Measurements from ENCODE around the gene SMYD3. TPM values are rescaled to one million over a fixed set of nuclear protein-coding genes. Genes with fewer than 3 reads are reported as not detected.

Gene SMYD3
- total RNA-seq, 1 experiment from 2014 or later: 29.6 TPM

GRCh38 chr1:245798349-245798711, 708.7 kb downstream of the SMYD3 start:
- CTCF ChIA-PET: interaction anchor here (0.6 kb wide), 1 partner anchor 173 kb away, joined by 14 read pairs; no protein-coding TSS in a partner anchor
- Histone ChIP-seq H3K4me3 (no peak overlapping the region), H3K27ac (no peak overlapping the region), H3K4me1 (replicated peaks; ENCODE audit: insufficient read depth) (no peaks in the 10 kb centered on the region), H4K20me1 (ENCODE audit: insufficient read depth) (no peaks in the 10 kb centered on the region), H3K9me2 (ENCODE audit: insufficient read depth) (no peaks in the 10 kb centered on the region), H3K79me2 (ENCODE audit: low read depth) (no peaks in the 10 kb centered on the region), H2AFZ (no peak overlapping the region), H3K36me3 (ENCODE audit: low read depth) (no peaks in the 10 kb centered on the region), H3K4me2 (no peak overlapping the region), H3K27me3 (ENCODE audit: insufficient read depth, low read depth) (no peaks in the 10 kb centered on the region), H3F3A (ENCODE audit: insufficient read depth, low read depth) (no peaks in the 10 kb centered on the region), H3K9me3 (ENCODE audit: insufficient read depth, low read depth) (no peaks in the 10 kb centered on the region)
- DNase-seq: no peak
- intact Hi-C loops (cut with micrococcal nuclease; ENCODE audit: unreplicated experiment): no loop called here
- no TSS peak for BruUV-seq (replicated peaks)
- TF ChIP-seq EZH2 (IDR thresholded peaks at IDR 0.05; ENCODE audit: low read depth) (no peak), CTCF (conservative IDR thresholded peaks at IDR 0.05) (no peak)
- POLR2A ChIA-PET (ENCODE audit: unreplicated experiment): no interaction called here

GRCh38 chr1:245797592-245798348, 709.3 kb downstream of the SMYD3 start:
- H3K79me2 ChIP-seq (ENCODE audit: low read depth): no peaks in the 10 kb centered on the region
- H3F3A ChIP-seq (ENCODE audit: insufficient read depth, low read depth): no peaks in the 10 kb centered on the region
- H3K27me3 ChIP-seq (ENCODE audit: insufficient read depth, low read depth): no peaks in the 10 kb centered on the region
- ChIA-PET POLR2A (ENCODE audit: unreplicated experiment) (no interaction called here), CTCF (interaction anchor here (0.6 kb wide), 2 partner anchors 173 to 1433 kb away, joined by 3 to 14 read pairs; no protein-coding TSS in a partner anchor)
- H2AFZ ChIP-seq: no peak overlapping the region
- no peaks in the 10 kb centered on the region for H3K36me3 ChIP-seq (ENCODE audit: low read depth)
- H3K9me3 ChIP-seq (ENCODE audit: insufficient read depth, low read depth): no peaks in the 10 kb centered on the region
- H4K20me1 ChIP-seq (ENCODE audit: insufficient read depth): no peaks in the 10 kb centered on the region
- BruUV-seq (replicated peaks): no TSS peak
- no peak for DNase-seq
- no peaks in the 10 kb centered on the region for H3K9me2 ChIP-seq (ENCODE audit: insufficient read depth)
- no peak overlapping the region for H3K4me3 ChIP-seq
- no peak overlapping the region for H3K27ac ChIP-seq
- TF ChIP-seq EZH2 (IDR thresholded peaks at IDR 0.05; ENCODE audit: low read depth) (no peak), CTCF (conservative IDR thresholded peaks at IDR 0.05) (peak; percentile 54)
- intact Hi-C loops (cut with micrococcal nuclease; ENCODE audit: unreplicated experiment): no loop called here
- H3K4me2 ChIP-seq: no peak overlapping the region
- no peaks in the 10 kb centered on the region for H3K4me1 ChIP-seq (replicated peaks; ENCODE audit: insufficient read depth)

GRCh38 chr1:245791410-245792312, 715.4 kb downstream of the SMYD3 start:
- ChIA-PET CTCF (no interaction called here), POLR2A (ENCODE audit: unreplicated experiment) (no interaction called here)
- Histone ChIP-seq H3K4me3 (no peak overlapping the region), H3K79me2 (ENCODE audit: low read depth) (no peaks in the 10 kb centered on the region), H3K9me2 (ENCODE audit: insufficient read depth) (no peaks in the 10 kb centered on the region), H3F3A (ENCODE audit: insufficient read depth, low read depth) (no peaks in the 10 kb centered on the region), H3K27me3 (ENCODE audit: insufficient read depth, low read depth) (no peaks in the 10 kb centered on the region), H3K4me1 (replicated peaks; ENCODE audit: insufficient read depth) (no peaks in the 10 kb centered on the region), H4K20me1 (ENCODE audit: insufficient read depth) (no peaks in the 10 kb centered on the region), H3K4me2 (no peak overlapping the region), H3K27ac (no peak overlapping the region), H2AFZ (no peak overlapping the region), H3K36me3 (ENCODE audit: low read depth) (no peaks in the 10 kb centered on the region), H3K9me3 (ENCODE audit: insufficient read depth, low read depth) (no peaks in the 10 kb centered on the region)
- no peak for DNase-seq
- intact Hi-C loops (cut with micrococcal nuclease; ENCODE audit: unreplicated experiment): no loop called here
- BruUV-seq (replicated peaks): no TSS peak
- TF ChIP-seq CTCF (conservative IDR thresholded peaks at IDR 0.05) (no peak), EZH2 (IDR thresholded peaks at IDR 0.05; ENCODE audit: low read depth) (no peak)
